DMS79 treated with DMSO at 0.1 percent for 48 hours (cell line): ENCODE measurements around the gene NAPSA.
A peak's percentile ranks its signal among the peaks of the same experiment; 100 is the strongest.

Source experiments
- DNase-seq: peaks from one replicate; lab custom pipeline; 2025; lab: John Stamatoyannopoulos, UW

NAPSA gene

DNA sequence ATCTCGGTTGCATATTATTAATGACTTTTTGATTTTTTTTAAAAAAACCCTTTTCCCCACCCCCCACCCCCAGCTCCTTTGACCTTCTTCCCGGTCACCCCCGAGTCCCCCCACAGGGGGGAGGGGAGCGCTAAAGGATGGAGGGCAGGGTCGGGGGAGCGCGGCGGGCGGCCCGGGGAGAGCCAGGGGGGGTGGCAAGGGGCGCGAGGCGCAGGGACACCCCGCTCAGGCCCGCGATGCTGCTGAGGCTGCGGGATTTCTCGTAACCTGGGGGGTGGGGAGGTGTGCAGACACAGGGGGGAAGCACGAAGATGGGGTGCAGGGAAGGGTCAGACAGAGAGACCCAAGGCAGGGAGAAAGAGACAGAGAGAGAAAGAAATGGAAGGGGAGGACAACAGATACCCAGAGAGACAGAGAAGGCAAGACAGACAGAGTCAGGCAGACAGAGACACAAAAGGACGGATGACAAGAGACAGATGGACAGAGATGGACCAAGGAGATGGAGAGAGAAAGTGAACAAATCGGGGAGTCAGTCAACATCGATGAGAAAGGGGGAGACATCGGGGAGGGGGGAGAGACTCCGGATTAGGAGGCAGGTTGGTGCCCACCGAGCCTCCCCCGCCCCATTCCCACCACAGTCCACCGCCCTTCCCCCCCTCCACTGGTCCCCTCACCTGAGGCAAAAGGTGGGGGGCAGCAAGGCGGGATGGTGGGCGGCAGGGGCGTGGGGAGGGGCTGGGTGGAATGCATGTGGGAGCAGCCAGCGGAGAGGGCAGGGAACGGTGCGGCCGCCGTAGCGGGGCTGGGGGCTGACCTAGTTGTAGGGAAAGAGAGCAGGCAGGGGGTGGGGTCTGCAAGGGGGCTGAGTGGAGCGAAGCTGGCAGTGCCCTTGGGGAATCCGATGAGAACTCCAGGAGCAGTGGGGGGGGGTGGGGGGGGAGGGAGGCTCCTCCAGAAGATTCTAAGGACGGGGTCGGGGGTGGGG lies 50.4 kb downstream of the NAPSA start:
- peak; percentile 37 for DNase-seq

DNA sequence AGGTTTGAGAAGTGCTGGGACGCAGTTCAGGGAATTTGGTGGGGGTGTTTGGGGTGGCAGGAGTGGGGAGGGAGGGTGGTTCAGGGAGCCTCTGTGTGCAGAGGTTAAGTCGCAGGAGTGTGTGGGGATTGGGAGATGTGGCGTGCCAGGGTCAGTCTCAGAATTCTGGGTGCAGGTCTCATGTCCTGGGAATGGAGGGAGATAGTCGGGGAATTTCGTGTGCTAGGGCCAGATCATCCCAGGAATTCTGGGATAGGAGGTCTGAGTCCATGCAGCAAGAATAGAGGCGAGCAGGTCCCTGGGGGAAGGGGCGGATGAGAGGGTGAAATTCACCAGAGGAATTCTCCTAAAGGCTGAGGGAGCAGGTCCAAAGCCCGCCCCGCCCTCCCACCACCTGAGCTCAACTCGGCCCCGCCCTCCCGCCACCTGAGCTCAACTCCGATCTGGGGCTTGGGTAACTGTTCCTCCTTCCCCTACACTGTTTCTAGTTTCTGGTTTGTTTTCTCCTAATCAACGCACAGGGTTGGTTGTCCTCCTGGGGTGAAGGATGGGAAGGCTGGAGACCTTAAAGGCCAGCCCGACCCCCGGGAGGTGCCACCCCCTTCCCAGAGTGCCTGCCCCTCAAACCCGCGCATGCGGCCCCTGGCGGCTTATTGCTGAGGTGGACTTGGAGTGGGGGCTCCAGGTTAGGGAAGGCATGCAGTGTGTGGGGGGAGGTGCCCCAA lies 51.5 kb downstream of the NAPSA start:
- DNase-seq = peak; percentile 13

DNA sequence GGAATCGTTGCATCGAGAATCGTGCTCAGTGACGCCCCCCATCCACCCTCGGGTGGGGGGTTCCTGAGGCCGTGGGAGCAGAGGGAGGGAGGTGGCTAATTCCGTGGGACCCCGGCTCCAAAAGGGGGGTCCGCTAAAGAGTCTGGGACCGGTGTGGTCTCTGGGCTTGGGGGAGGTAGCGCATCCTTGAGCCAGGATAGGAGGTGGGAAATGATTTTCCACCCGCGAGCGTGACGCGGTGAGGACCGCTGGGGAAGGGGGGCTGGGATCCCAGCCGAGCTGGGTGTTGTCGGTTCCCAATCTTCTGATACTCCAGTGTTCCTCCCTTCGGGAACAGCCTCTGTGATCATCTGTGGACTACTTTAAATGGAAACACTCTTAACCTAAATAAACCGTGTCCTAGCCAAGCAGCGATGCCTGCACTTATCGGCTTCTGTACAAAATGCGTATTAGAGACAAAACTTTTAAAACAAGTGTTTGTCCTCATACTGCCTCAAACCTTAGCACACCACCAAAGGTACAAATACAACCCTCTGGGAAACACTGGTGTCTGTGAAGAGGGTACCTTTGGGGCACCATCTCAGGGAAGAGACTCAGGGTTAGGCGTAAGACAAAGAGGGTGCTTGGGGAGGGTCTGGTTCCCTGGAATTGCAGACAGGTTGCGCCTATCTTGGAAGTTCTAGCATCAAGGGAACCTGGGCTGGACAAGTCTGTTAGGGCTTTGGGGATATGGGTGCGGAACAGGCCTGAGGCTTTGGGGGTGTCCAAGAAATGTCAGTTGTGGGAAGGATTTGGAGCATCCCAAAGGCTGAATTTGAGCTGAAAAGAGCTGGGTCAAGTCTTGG lies 52.2 kb downstream of the NAPSA start:
- DNase-seq = no peak

DNA sequence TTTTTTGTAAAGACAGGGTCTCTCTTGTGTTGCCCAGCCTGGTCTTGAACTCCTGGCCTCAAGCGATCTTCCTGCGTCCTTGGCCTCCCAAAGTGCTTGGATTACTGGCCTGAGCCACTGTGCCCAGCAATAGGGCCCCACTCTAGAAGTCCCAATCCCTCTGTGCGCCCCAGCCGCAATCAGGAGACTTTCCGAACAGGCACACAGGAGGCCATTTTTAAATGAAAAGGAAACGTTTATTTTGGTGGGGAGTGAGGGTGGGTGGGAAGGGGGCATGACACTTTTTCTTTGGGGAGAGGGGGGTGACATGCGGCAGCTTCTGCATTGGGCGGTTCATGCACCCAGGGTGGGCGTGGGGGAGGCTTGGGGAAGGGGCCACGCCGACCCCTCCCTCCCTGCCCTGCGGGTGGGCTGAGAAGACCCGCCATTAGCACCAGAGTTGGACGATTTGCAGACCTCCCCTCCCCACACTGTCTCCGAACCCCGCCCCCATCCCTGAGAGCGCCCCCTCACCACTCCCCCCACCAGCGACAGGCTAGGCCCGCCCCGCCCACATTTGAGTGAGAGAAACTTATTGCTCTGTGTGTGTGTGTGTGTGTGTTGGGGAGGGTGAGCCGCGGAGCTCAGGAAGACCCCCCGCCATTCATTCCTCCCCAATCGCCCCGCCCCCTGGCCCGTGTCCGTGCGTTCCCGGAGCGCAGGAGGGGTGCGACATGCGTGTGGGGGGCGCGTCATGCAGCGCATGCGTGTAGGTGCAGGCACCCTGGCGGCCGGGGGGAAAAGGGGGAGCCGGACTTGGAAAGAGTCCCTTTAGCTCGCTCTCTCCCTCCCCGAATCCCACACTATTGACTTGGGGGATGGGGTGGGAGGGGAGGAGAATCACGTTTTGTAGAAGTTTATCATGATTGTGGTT lies 53.5 kb downstream of the NAPSA start:
- no peak for DNase-seq

DNA sequence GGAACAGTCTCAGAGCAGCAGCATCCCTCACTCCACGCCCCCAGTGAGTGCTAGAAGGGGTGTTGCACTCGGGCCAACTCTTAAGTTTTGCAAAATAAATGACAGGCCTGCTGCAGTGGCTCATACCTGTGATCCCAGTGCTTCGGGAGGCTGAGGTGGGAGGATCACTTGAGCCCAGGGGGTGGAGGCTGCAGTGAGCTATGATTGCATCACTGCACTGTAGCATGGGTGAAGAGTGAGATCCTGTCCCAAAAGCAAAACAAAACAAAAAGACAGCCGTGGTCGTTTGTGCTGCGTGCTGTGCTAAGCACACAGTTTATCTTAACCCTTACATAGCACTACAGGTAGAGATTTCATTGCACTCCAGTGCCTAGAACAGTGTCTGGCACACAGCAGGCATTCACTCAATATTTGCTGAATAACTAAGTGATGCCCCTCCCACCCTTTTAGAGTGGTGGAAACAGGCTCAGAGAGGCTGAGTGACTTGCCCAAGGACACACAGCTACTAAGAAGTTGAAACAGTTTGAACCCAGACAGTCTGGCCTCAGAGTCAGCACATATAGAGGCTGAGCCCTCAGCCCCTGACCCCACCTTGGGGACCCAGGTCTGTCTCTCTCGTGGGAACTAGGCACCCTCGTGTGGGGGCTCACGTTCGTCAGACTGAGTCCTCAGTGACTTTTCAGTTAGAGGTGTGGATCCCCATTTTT lies 54.5 kb downstream of the NAPSA start:
- DNase-seq = no peak

DNA sequence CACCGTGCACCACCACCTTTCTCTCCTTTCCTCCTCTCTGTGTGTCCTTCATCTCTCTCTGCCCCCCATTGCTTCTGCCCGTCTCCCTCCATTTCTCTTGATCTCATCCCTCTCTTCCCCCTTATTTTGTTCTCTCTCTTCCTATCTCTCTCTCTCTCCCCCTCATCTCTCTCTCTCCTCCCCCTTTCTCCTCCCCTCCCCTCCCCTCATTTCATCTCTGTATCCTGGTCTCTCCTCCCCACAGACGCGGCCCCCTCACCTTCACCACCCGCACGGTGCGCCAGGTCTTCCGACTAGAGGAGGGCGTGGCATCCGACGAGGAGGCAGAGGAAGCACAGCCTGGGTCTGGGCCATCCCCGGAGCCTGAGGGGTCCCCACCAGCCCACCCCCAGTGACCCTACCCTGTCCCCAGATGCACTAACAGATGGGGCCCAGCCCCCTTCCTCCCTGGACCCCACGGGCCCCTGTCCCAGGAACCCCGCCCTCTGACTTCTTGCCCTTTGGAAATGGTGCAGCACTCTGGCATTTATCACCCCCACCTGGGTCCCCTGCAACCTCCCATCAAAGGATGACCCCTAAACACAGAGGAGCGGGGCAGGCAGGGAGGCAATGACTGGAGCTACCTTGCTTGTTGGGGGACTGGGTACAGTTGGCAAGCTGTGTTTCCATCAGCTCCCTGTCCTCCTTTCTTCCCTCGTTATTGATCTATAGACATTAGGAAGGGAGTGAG lies 55.9 kb downstream of the NAPSA start:
- DNase-seq = no peak

DNA sequence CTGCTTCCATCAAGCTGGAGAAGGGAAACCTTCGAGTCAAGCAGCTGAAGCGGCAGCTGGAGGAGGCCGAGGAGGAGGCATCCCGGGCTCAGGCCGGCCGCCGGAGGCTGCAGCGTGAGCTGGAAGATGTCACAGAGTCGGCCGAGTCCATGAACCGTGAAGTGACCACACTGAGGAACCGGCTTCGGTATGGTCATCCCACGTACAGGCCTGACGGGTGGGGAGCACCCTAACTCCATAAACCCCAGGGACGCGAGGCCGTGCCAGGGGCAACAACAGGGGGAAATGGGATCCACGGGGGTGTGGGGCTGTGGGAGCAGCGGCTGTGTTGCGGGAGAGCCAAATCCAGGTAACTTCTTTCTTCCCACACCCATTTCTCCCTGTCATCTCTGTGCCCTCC lies 56.4 kb downstream of the NAPSA start:
- no peak for DNase-seq
